Measurements from ENCODE around the gene IFT81.

DNA sequence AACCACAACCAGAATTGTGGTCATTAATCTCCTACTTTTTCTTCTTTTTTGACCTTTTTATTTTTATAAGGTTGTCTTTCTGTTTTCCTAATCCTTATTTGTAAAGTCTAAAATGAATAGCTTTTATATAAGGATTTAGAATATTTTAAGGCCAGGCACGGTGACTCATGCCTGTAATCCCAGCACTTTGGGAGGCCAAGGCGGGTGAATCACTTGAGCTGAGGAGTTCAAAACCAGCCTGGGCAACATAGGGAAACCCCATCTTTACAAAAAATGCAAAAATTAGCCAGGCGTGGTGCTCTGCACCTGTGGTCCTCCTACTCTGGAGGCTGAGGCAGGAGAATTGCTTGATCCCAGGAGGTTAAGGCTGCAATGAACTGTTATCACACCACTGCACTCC is 55.1 kb downstream of the IFT81 start:
- TF ChIP-seq, protein P1, sequence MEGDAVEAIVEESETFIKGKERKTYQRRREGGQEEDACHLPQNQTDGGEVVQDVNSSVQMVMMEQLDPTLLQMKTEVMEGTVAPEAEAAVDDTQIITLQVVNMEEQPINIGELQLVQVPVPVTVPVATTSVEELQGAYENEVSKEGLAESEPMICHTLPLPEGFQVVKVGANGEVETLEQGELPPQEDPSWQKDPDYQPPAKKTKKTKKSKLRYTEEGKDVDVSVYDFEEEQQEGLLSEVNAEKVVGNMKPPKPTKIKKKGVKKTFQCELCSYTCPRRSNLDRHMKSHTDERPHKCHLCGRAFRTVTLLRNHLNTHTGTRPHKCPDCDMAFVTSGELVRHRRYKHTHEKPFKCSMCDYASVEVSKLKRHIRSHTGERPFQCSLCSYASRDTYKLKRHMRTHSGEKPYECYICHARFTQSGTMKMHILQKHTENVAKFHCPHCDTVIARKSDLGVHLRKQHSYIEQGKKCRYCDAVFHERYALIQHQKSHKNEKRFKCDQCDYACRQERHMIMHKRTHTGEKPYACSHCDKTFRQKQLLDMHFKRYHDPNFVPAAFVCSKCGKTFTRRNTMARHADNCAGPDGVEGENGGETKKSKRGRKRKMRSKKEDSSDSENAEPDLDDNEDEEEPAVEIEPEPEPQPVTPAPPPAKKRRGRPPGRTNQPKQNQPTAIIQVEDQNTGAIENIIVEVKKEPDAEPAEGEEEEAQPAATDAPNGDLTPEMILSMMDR (IDR thresholded peaks at IDR 0.05) = no peak
- no peak for TF ChIP-seq POLR2A (IDR thresholded peaks at IDR 0.05)
- TF ChIP-seq POLR2AphosphoS5 (IDR thresholded peaks at IDR 0.05) = no peak
- TF ChIP-seq EP300 (IDR thresholded peaks at IDR 0.05) = no peak

All from sigmoid colon (tissue), 4 donors.